Panc1 (cell line): ENCODE data around the gene GABRB1. TPM values are rescaled to one million over a fixed set of nuclear protein-coding genes. Genes with fewer than 3 reads are reported as not detected.

Experiments
- ATAC-seq: fragments of 200-7000 bp; cut with Tn5 transposase; 2 replicates; pipeline ENCODE4 v1.9.1; 2020; ENCODE audit warnings: mild to moderate bottlenecking, moderate library complexity
- BruUV-seq: library from RNA; stranded (reverse); fragments of 400-500 nt; replicated peaks from 2 replicates; lab custom pipeline; 2021; lab: Mats Ljungman, UMichigan
- CTCF ChIA-PET: fragments of 300-600 bp; sonication (Branson Sonifier 250); formaldehyde crosslinking; loops from one replicate; lab custom pipeline; 2022; ENCODE audit warnings: antibody characterized with exemption; lab: Charles Lee
- POLR2A ChIA-PET: fragments of 300-600 bp; sonication (Branson Sonifier 250); formaldehyde crosslinking; loops from one replicate; lab custom pipeline; 2022; ENCODE audit warnings: antibody characterized with exemption; lab: Charles Lee
- DNase-seq: peaks from one replicate; pipeline ENCODE4 v3.0.0-alpha.2; 2010; ENCODE audit warnings: low read depth, low spot score
- H3K27ac ChIP-seq: 2 replicates; pipeline ENCODE4 v1.5.1; 2011; ENCODE audit warnings: mild to moderate bottlenecking, low read length, inconsistent platforms
- H3K27me3 ChIP-seq: fragments of 200-500 bp; sonication (Bioruptor generic); 2 replicates; pipeline ENCODE4 v1.6.0; 2014; ENCODE audit warnings: low read length, inconsistent platforms; ENCODE audit not compliant: control insufficient read depth, insufficient read depth
- H3K36me3 ChIP-seq: fragments of 200-500 bp; sonication (Bioruptor generic); 2 replicates; pipeline ENCODE4 v1.5.1; 2014; ENCODE audit warnings: inconsistent platforms, mild to moderate bottlenecking, low read length, moderate library complexity; ENCODE audit not compliant: control insufficient read depth, insufficient read depth
- H3K4me1 ChIP-seq: 2 replicates; pipeline ENCODE4 v1.5.1; 2011; ENCODE audit warnings: inconsistent platforms, mild to moderate bottlenecking, low read length, moderate library complexity; ENCODE audit not compliant: control insufficient read depth, insufficient read depth
- H3K4me3 ChIP-seq, 2 experiments: 2 replicates each; pipeline ENCODE4 v1.5.1; 2011 to 2012; ENCODE audit warnings: low read depth in 2 of 2, low read length in 2 of 2, mild to moderate bottlenecking in 2 of 2, inconsistent platforms in 1 of 2, moderate library complexity in 1 of 2
- H3K9me3 ChIP-seq: fragments of 200-500 bp; sonication (Bioruptor generic); 2 replicates; pipeline ENCODE4 v1.5.1; 2014; ENCODE audit warnings: low read depth, mild to moderate bottlenecking, inconsistent platforms, low read length, moderate library complexity; ENCODE audit not compliant: control insufficient read depth, insufficient read depth
- POLR2AphosphoS5 ChIP-seq: IDR thresholded peaks from 2 replicates; pipeline ENCODE4 v1.6.1; 2012; ENCODE audit warnings: mild to moderate bottlenecking, low read depth, low read length, moderate library complexity
- SIN3A ChIP-seq: IDR thresholded peaks from 2 replicates; pipeline ENCODE4 v1.6.1; 2012; ENCODE audit warnings: low read depth, mild to moderate bottlenecking, low read length, moderate library complexity, borderline replicate concordance; ENCODE audit not compliant: insufficient read depth
- TCF7L2 ChIP-seq: IDR thresholded peaks from 2 replicates; pipeline ENCODE4 v1.6.1; 2011; ENCODE audit warnings: mild to moderate bottlenecking, low read depth, low read length, inconsistent platforms
- in situ Hi-C: cut with HindIII; loops from 2 replicates; pipeline ENCODE4 v1.10.0; 2016; ENCODE audit warnings: low sequenced_read_pairs, low pct_unique_long_range_greater_than_20kb
- intact Hi-C: fragments of 100-400 bp; cut with micrococcal nuclease; formaldehyde crosslinking; loops from one replicate; pipeline ENCODE4 v1.10.0; 2022; ENCODE audit not compliant: unreplicated experiment
- total RNA-seq: library from RNA; stranded (reverse); gene quantifications from one replicate; pipeline ENCODE4 v1.2.1, GENCODE V29; 2021; ENCODE audit not compliant: unreplicated experiment
- TF ChIP-seq, protein P1 (sequence below): fragments of 450-650 bp; IDR thresholded peaks from 2 replicates; pipeline ENCODE4 v1.5.1; 2017; ENCODE audit warnings: mild to moderate bottlenecking
- TF ChIP-seq, protein P2 (sequence below), 2 experiments: IDR thresholded peaks; 2 replicates each; pipeline ENCODE4 v1.6.1; 2011 to 2012; ENCODE audit warnings: low read depth in 2 of 2, control low read depth in 1 of 2, low read length in 1 of 2, mild to moderate bottlenecking in 1 of 2, moderate library complexity in 1 of 2; ENCODE audit not compliant: insufficient read depth in 1 of 2

GABRB1 gene
- total RNA-seq, 1 experiment from 2014 or later, result not detected

DNA sequence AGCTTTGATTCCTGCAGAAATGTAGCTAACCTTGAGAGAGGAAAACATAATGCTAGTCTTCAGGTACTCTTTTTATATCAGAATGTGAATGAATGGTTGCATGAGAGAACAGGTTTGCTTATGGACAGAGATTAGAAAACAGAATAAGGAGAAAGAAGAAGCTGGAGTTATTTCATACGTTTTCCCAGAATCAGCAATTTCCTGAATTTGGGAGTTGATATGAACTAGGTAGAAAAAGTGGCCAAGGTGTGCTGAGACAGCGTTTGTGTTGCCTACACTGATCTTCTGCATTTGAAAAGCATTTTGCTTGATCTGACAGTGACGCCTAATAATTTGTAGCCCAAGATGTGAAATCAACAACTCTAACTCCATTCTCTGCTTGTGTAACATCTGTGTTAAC, 12.5 kb downstream of the GABRB1 start:
- Histone ChIP-seq H3K27me3 (no peaks in the 10 kb centered on the region), H3K4me3 (no peak overlapping the region), H3K9me3 (no peaks in the 10 kb centered on the region), H3K36me3 (no peaks in the 10 kb centered on the region), H3K4me1 (no peaks in the 10 kb centered on the region), H3K27ac (no peak overlapping the region)
- in situ Hi-C loops (no loop called here), intact Hi-C loops (no loop called here)
- ATAC-seq, result no peak
- CTCF ChIA-PET, result no interaction called here
- POLR2A ChIA-PET, result no interaction called here
- TF ChIP-seq, protein P1, sequence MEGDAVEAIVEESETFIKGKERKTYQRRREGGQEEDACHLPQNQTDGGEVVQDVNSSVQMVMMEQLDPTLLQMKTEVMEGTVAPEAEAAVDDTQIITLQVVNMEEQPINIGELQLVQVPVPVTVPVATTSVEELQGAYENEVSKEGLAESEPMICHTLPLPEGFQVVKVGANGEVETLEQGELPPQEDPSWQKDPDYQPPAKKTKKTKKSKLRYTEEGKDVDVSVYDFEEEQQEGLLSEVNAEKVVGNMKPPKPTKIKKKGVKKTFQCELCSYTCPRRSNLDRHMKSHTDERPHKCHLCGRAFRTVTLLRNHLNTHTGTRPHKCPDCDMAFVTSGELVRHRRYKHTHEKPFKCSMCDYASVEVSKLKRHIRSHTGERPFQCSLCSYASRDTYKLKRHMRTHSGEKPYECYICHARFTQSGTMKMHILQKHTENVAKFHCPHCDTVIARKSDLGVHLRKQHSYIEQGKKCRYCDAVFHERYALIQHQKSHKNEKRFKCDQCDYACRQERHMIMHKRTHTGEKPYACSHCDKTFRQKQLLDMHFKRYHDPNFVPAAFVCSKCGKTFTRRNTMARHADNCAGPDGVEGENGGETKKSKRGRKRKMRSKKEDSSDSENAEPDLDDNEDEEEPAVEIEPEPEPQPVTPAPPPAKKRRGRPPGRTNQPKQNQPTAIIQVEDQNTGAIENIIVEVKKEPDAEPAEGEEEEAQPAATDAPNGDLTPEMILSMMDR, result no peak
- DNase-seq, result no peak
- no TSS peak for BruUV-seq

DNA sequence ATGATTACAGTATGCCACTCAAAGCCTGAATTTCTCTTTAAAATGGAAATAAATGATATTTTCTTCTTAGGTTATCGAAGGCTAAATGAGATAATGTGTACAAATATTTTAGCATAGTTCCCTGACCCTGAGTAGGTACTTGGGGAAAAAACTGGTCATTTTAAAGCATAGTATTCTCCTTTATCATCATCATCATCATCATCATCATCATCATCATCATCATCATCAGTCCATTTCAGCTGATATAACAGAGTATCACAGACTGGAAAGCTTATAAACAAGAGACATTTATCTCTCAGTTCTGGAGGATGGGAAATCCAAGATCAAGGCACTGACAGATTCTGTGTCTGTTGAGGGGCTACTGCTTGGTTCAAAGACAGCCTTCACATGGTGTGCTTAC, 13.9 kb downstream of the GABRB1 start:
- Histone ChIP-seq H3K27ac (no peak overlapping the region), H3K27me3 (no peaks in the 10 kb centered on the region), H3K9me3 (no peaks in the 10 kb centered on the region), H3K36me3 (no peaks in the 10 kb centered on the region), H3K4me1 (no peaks in the 10 kb centered on the region), H3K4me3 (no peak overlapping the region)
- intact Hi-C loops, result no loop called here
- no peak for TF ChIP-seq TCF7L2
- TF ChIP-seq, protein P1, result no peak
- no peak for TF ChIP-seq SIN3A
- no peak for TF ChIP-seq POLR2AphosphoS5
- TF ChIP-seq, protein P2, sequence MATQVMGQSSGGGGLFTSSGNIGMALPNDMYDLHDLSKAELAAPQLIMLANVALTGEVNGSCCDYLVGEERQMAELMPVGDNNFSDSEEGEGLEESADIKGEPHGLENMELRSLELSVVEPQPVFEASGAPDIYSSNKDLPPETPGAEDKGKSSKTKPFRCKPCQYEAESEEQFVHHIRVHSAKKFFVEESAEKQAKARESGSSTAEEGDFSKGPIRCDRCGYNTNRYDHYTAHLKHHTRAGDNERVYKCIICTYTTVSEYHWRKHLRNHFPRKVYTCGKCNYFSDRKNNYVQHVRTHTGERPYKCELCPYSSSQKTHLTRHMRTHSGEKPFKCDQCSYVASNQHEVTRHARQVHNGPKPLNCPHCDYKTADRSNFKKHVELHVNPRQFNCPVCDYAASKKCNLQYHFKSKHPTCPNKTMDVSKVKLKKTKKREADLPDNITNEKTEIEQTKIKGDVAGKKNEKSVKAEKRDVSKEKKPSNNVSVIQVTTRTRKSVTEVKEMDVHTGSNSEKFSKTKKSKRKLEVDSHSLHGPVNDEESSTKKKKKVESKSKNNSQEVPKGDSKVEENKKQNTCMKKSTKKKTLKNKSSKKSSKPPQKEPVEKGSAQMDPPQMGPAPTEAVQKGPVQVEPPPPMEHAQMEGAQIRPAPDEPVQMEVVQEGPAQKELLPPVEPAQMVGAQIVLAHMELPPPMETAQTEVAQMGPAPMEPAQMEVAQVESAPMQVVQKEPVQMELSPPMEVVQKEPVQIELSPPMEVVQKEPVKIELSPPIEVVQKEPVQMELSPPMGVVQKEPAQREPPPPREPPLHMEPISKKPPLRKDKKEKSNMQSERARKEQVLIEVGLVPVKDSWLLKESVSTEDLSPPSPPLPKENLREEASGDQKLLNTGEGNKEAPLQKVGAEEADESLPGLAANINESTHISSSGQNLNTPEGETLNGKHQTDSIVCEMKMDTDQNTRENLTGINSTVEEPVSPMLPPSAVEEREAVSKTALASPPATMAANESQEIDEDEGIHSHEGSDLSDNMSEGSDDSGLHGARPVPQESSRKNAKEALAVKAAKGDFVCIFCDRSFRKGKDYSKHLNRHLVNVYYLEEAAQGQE (IDR thresholded peaks at IDR 0.05; ENCODE audit: insufficient read depth in 1 of 2, low read depth in 2 of 2, low read length in 1 of 2), result no peak
- no TSS peak for BruUV-seq
- ChIA-PET CTCF (no interaction called here), POLR2A (no interaction called here)
- in situ Hi-C loops, result no loop called here
- DNase-seq (no peak), ATAC-seq (no peak)

DNA sequence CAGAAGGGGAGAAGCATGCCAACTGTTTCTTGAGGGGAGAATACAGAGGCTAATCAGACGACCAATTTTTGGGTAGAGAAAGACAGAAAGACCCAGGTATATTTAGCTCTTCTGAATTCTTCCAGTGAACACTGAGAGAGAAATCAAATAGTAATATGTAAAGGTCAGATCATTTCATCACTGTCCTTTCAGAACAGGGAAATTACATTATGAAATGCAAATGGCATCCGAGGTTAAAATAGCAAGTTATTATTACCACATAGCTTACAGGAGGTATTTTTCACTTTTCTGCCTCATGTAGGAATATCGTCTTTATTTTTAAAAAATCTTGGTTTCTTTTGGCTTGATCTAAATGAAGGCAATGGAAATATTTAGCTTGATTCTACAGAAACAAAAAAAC, 18.0 kb downstream of the GABRB1 start:
- H3K36me3 ChIP-seq, result no peaks in the 10 kb centered on the region
- no peaks in the 10 kb centered on the region for H3K9me3 ChIP-seq
- ATAC-seq (no peak), DNase-seq (no peak)
- no peak overlapping the region for H3K27ac ChIP-seq
- TF ChIP-seq POLR2AphosphoS5 (no peak), SIN3A (no peak), TCF7L2 (no peak)
- TF ChIP-seq, protein P2 (IDR thresholded peaks at IDR 0.05; ENCODE audit: insufficient read depth in 1 of 2, low read depth in 2 of 2, low read length in 1 of 2), result no peak
- TF ChIP-seq, protein P1, result no peak
- POLR2A ChIA-PET, result no interaction called here
- H3K27me3 ChIP-seq, result no peaks in the 10 kb centered on the region
- no peaks in the 10 kb centered on the region for H3K4me1 ChIP-seq
- intact Hi-C loops, result no loop called here
- no peak overlapping the region for H3K4me3 ChIP-seq
- BruUV-seq, result no TSS peak
- in situ Hi-C loops, result no loop called here
- CTCF ChIA-PET, result no interaction called here
